GM12874 (cell line): Measurements from ENCODE around the gene CMTM8.

Source experiments
- TF ChIP-seq, protein P1 (sequence below): IDR thresholded peaks from 2 replicates; pipeline ENCODE4 v1.5.1; 2011; ENCODE audit warnings: low read depth, mild to moderate bottlenecking, control low read depth, low read length, moderate library complexity; ENCODE audit not compliant: insufficient read depth

Gene CMTM8

DNA sequence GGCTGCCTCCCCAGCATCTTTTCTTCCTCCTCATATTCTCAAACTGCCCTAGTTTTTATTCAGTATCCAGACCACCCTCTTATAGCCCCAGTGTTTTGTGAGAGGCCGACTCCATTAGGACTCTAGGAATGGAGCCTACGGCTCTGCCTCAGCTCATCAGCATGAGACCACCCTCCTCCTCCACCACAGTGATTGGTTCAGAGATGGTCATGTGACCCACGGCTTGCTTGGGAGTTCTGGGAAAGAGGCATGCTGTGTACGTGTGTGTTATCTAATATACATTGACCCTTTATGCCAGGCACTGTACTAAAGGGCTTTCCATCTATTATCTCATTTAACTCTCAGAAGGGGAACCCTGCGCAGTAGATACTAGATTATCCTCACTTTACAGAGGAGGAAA, 135.4 kb downstream of the CMTM8 start:
- TF ChIP-seq, protein P1, sequence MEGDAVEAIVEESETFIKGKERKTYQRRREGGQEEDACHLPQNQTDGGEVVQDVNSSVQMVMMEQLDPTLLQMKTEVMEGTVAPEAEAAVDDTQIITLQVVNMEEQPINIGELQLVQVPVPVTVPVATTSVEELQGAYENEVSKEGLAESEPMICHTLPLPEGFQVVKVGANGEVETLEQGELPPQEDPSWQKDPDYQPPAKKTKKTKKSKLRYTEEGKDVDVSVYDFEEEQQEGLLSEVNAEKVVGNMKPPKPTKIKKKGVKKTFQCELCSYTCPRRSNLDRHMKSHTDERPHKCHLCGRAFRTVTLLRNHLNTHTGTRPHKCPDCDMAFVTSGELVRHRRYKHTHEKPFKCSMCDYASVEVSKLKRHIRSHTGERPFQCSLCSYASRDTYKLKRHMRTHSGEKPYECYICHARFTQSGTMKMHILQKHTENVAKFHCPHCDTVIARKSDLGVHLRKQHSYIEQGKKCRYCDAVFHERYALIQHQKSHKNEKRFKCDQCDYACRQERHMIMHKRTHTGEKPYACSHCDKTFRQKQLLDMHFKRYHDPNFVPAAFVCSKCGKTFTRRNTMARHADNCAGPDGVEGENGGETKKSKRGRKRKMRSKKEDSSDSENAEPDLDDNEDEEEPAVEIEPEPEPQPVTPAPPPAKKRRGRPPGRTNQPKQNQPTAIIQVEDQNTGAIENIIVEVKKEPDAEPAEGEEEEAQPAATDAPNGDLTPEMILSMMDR = no peak

DNA sequence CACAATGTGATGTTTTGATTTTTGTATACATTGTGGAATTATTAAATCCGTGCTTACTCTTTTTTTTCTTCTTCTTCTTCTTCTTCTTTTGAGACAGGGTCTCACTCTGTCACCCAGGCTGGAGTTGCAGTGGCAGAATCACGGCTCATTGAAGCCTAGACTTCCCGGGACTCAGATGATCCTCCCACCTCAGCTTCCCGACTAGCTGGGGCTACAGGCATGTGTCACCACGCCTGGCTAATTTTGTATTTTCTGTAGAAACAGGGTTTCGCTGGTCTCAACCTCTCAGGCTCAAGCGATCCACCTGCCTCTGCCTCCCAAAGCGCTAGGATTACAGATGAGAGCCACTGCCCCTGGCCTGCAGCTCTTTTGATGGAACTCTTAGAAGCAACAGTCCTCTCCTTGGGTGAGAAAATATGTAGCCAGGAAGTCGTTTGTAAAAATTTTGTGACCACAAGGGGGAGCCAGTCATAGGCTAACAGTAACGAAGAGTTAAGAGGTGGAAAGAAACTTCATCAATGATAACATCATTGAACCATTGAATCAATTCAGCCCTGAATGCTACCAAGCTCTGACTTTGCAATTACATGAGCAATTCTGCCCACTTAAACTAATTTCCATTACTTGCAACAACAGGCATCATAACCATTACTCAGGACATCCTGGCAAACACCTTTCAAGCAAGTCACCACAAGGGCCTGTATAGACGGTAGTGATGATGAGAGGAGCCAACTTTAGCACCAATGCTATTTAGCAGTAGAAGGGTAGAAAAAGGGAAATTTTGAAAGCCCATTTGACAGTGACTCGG, 136.5 kb downstream of the CMTM8 start:
- TF ChIP-seq, protein P1 = peak; percentile 48

DNA sequence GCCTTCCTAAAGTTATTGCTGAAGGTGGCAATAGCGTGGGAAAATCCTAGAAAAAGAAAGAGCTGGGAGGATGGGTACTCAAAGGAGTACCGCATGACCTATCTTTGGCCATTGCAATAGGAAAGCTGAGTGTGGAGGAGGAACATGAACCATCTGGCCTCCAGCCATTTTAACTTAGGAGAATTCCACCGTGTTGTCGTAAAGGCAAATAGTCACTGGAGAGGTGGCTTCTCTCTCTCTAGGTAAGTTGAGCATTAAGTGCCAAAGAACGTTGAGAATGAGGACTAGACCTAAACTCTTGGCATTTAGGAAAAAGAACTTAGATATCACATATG, 137.1 kb downstream of the CMTM8 start:
- TF ChIP-seq, protein P1 = no peak

DNA sequence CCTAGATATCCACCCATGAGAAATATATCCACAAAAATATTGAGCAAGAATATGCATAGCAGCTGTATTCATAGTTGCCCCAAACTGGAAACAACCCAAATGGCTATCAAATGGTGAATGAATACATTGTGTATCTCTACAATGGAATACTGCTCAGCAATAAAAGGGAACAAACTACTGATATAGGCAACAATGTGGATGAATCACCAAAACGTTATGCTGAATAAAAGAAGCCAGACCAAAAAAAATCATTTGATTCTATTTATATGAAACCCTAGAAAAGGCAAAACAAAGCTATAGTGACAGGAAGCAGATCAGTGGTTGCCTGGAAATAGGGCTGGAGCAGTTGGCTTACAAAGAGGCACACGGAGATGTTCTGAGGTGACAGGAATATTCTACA, 137.6 kb downstream of the CMTM8 start:
- TF ChIP-seq, protein P1 = no peak

DNA sequence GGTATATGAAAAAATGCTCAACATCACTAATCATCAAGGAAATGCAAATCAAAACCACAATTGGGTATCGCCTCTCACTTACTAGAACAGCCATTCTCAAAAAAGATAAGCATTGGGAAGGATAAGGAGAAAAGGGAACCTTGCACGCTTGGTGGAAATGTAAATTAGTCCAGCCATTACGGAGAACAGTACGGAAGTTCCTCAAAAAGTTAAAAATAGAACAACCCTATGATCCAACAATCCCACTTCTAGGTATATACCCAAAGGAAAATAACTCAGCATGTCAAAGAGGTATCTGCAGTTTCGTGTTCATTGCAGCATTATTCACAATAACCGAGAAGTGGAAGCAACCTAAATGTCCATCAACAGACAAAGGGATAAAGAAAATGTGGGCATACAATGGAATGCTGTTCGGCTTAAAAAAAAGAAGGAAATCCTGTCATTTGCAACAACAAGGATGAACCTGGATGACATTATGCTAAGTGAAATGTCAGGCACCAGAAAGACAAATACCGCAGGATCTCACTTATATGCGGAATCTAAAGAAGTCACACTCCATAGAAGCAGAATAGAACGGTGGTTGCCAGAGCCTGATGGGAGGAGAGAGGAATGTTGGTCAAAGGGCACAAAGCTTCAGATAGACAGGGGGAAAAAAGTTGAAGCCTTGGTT, 141.5 kb downstream of the CMTM8 start:
- TF ChIP-seq, protein P1 = no peak

DNA sequence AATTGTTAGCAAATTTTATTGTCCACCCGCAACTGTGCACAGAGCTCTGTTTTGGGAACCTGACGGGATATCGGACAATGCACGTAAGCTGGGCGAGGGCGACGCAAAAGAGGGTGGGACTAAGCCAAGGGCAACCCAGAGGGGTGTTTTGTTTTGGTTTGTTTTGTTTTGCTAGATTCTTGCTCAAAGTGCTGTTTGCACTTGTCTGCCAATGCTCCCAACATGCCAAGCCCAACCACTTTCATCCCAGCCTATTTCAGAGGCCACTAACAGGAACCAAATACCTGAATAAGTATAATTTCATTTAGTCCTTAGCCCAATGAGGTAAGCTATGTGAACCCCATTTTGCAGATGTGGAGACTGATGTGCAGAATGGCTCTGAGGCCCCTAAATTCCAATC, 143.4 kb downstream of the CMTM8 start:
- TF ChIP-seq, protein P1 = no peak

DNA sequence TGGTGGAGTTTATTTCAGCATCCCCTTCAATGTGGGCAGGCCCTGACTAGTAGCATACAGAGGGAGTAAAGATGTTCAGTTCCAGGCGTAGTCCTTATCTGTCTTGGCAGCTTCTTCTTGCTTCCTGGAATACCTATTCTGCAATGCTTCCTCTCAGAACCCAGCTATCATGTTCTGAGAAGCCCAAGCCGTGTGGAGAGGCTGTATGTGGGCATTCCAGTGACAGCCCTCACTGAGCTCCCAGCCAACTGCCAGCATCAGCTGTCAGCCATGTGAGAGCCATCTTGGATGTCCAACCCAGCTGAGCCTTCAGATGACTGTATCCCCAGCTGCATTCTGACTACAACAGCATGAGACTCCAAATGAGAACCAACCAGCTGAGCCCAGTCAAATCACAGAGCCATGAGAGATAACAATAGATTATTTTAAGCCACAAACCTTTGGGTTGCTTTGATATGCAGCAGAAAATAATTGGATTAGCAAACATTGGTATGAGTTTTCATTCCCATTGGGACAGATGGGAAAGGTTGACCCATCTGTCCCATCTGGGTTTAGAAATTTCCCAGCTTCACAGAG, 144.7 kb downstream of the CMTM8 start:
- TF ChIP-seq, protein P1 = no peak
